IgD-negative memory B cell (primary cell): ENCODE measurements around the gene ATAD2B. TPM values are rescaled to one million over a fixed set of nuclear protein-coding genes. Genes with fewer than 3 reads are reported as not detected.

Experiments
- H3K27ac Mint-ChIP-seq, 3 donors: one replicate each; pipeline ENCODE4 v1.8.0; 2020 to 2022; ENCODE audit warnings: mild to moderate bottlenecking in 3 of 3, mixed read lengths in 3 of 3, moderate library complexity in 1 of 3
- H3K27me3 Mint-ChIP-seq: one replicate; pipeline ENCODE4 v1.8.0; 2021; ENCODE audit warnings: mixed read lengths
- H3K36me3 Mint-ChIP-seq: one replicate; pipeline ENCODE4 v1.8.0; 2020; ENCODE audit warnings: mild to moderate bottlenecking, mixed read lengths
- H3K4me1 Mint-ChIP-seq, 3 donors: one replicate each; pipeline ENCODE4 v1.8.0; 2020 to 2022; ENCODE audit warnings: mixed read lengths in 3 of 3, mild to moderate bottlenecking in 1 of 3
- H3K4me3 Mint-ChIP-seq, 4 donors: one replicate each; pipeline ENCODE4 v1.8.0; 2020 to 2022; ENCODE audit warnings: mild to moderate bottlenecking in 4 of 4, mixed read lengths in 4 of 4, moderate library complexity in 3 of 4
- H3K9me3 Mint-ChIP-seq, 3 donors: one replicate each; pipeline ENCODE4 v1.8.0; 2020 to 2021; ENCODE audit warnings: mixed read lengths in 3 of 3, mild to moderate bottlenecking in 1 of 3
- polyA plus RNA-seq: library from polyadenylated mRNA; unstranded; fragments of 300-500 nt; fragmentation: Illumina TruSeq; gene quantifications from one replicate; pipeline ENCODE4 v1.2.3, GENCODE V29; 2021

The ATAD2B gene
- polyA plus RNA-seq, 1 donor from 2014 or later = 12.4 TPM

DNA sequence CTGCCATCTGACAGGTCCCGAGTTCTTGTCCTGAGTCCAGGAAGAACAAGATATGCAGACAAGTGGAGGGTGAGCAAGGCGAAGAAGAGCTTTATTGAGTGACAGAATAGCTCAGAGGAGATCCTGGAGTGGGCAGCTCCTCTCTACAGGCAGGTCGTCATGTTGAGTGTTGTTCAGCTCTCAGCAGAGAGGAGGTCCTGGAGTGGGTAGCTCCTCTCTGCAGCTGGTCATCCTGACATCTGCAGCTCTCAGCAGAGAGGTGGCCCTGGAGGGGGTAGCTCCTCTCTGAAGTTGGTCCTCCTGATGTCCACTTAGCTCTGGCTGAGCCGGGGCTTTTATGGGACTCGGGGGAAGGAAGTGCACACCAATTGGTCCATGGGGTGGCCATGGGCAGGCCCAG lies 90.4 kb downstream of the ATAD2B start:
- H3K4me3 Mint-ChIP-seq = no peak overlapping the region
- H3K27ac Mint-ChIP-seq = no peak overlapping the region
- peaks cover 14% of the 10 kb centered on the region for H3K36me3 Mint-ChIP-seq
- peaks cover 0 to 2% (median 0%) of the 10 kb centered on the region in 3 donors for H3K4me1 Mint-ChIP-seq
- no peaks in the 10 kb centered on the region for H3K9me3 Mint-ChIP-seq
- H3K27me3 Mint-ChIP-seq = no peaks in the 10 kb centered on the region

DNA sequence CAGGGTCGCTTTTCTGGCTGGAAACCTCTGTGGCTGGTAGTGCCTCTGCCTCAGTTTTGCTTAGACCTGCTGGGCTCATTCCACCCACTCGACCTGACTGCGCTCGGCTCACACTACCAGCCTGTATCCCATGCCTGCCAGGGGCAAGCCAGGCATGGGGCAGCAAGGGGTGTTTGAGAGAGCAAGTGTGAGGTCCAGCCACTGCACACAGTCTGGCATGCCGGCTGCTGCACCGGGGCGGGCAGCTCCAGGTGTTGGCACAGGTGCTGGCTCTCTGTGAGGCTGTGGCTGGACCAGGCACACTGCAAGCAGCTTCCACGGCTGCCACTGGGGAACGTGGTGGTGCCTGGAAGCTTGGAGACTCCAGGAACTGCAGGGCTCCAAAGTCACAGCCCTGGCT lies 90.9 kb downstream of the ATAD2B start:
- no peak overlapping the region for H3K27ac Mint-ChIP-seq
- no peaks in the 10 kb centered on the region for H3K9me3 Mint-ChIP-seq
- peaks cover 14% of the 10 kb centered on the region for H3K36me3 Mint-ChIP-seq
- no peak overlapping the region for H3K4me3 Mint-ChIP-seq
- no peaks in the 10 kb centered on the region for H3K27me3 Mint-ChIP-seq
- H3K4me1 Mint-ChIP-seq = peaks cover 0 to 2% (median 0%) of the 10 kb centered on the region in 3 donors

DNA sequence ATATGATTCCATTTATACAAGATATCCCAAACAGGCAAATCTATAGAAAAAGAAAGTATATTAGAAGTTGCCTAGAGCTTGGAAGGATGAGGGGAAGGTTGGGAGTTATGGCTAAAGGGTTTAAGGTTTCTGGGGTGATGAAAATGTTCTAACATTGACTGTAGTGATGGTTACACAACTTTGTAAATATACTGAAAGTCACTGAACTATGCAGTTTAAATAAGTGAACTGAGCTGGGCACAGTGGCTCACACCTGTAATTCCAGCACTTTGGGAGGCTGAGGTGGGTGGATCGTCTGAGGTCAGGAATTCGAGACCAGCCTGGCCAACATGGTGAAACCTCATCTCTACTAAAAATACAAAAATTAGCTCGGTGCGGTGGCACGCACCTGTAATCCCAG lies 91.5 kb downstream of the ATAD2B start:
- H3K9me3 Mint-ChIP-seq = no peaks in the 10 kb centered on the region
- peaks cover 11% of the 10 kb centered on the region for H3K36me3 Mint-ChIP-seq
- H3K27me3 Mint-ChIP-seq = no peaks in the 10 kb centered on the region
- no peak overlapping the region for H3K4me3 Mint-ChIP-seq
- no peak overlapping the region for H3K27ac Mint-ChIP-seq
- H3K4me1 Mint-ChIP-seq = no peaks in the 10 kb centered on the region

DNA sequence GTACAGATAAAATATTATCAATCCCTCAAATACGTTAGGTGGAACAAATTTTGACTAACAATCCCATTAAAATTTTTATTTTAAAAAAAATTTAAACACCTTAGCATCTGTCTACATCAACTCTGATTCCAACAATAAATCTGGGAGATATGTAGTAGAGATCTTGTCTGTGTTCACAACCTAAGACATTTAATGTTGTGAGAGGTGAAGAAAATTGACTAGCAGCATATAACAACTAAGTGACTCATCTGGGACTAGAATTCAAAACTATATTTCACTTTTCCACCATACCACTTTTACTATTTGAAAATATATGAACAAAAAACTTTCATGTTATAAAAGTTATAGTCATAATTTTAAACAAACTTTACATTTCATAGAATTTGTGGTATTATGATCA lies 97.9 kb downstream of the ATAD2B start:
- Mint-ChIP-seq H3K27me3 (no peaks in the 10 kb centered on the region), H3K36me3 (no peaks in the 10 kb centered on the region), H3K9me3 (no peaks in the 10 kb centered on the region), H3K27ac (no peak overlapping the region), H3K4me3 (no peak overlapping the region), H3K4me1 (peaks cover 0 to 5% (median 4%) of the 10 kb centered on the region in 3 donors)

DNA sequence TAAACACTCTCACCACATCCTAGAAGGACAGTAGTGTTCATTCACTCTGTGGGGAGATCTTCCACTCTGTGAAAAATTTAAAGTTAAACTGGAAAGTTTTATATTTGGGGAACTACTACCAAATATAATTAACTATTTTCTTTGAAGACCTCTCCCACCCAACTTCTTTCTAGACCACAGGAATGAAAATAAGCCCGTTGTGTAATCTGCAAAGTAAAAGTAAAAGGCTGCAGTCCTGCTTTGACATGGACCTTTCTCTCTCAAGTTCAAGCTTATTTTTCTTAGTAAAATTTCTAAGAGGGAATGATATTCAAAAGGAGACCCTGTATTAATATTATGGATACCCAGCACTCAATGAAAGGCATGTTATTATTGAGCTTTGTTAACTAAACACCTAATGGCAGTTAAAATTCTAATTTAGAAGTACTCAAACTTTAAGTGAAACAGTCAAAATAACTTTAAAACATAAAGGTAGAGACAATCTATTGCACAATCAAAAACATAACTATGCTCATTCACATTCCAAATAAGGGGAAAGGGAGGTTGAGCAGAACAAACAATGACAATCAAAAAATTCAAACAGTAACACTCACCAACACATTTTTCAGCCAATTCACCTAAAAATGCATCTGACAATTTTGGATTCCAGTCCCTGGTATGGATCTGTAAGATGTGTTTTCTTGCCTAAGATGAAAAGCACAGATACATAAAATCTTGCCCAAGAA lies 98.5 kb downstream of the ATAD2B start:
- peaks cover 0 to 5% (median 4%) of the 10 kb centered on the region in 3 donors for H3K4me1 Mint-ChIP-seq
- H3K4me3 Mint-ChIP-seq = no peak overlapping the region
- H3K27me3 Mint-ChIP-seq = no peaks in the 10 kb centered on the region
- no peaks in the 10 kb centered on the region for H3K36me3 Mint-ChIP-seq
- H3K27ac Mint-ChIP-seq = peak overlapping the region in 1 of 3 donors; percentile 78
- H3K9me3 Mint-ChIP-seq = no peaks in the 10 kb centered on the region

DNA sequence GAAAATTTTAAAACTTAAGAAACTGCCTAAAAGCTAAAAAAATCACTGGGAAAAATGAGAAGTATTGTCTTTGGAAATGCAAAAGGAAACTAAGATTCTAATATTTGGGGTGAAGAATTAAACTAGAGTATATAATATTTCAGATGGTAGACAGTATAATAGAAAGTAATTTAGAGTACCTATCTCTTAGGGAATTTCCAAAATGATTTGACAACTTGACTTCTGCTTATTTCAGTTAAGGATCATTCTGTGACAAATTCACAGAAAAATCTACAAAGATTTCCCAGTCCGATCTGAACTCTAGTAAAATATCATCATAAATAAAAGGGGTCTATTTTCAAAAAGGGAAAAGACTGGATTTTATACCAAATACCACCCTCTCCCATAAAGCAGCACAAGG lies 99.6 kb downstream of the ATAD2B start:
- peak overlapping the region in 1 of 3 donors; percentile 28 for H3K27ac Mint-ChIP-seq
- H3K4me1 Mint-ChIP-seq = peaks cover 0 to 5% (median 4%) of the 10 kb centered on the region in 3 donors
- no peak overlapping the region for H3K4me3 Mint-ChIP-seq
- H3K27me3 Mint-ChIP-seq = no peaks in the 10 kb centered on the region
- H3K36me3 Mint-ChIP-seq = no peaks in the 10 kb centered on the region
- H3K9me3 Mint-ChIP-seq = no peaks in the 10 kb centered on the region

DNA sequence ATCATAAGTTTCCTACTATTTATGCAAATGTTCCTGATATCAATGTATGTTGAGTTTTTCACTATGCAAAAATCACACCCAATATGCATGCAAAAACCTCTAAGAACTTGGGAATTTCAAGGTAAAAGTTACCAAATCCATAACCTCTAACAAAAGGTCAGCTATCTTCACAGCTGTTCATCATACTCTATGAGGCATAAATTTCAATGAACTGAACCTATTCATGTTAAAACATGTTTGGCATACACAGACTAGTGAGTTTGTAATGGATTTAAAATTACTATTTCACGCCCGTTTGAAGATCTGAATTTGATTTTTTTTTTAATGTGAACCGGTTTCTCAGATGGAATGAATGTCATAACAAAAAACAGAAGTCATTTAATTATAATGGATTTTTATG lies 100.2 kb downstream of the ATAD2B start:
- peak overlapping the region in 1 of 3 donors; percentile 28 for H3K27ac Mint-ChIP-seq
- peaks cover 0 to 5% (median 4%) of the 10 kb centered on the region in 3 donors for H3K4me1 Mint-ChIP-seq
- no peaks in the 10 kb centered on the region for H3K36me3 Mint-ChIP-seq
- H3K4me3 Mint-ChIP-seq = no peak overlapping the region
- H3K27me3 Mint-ChIP-seq = no peaks in the 10 kb centered on the region
- H3K9me3 Mint-ChIP-seq = no peaks in the 10 kb centered on the region

DNA sequence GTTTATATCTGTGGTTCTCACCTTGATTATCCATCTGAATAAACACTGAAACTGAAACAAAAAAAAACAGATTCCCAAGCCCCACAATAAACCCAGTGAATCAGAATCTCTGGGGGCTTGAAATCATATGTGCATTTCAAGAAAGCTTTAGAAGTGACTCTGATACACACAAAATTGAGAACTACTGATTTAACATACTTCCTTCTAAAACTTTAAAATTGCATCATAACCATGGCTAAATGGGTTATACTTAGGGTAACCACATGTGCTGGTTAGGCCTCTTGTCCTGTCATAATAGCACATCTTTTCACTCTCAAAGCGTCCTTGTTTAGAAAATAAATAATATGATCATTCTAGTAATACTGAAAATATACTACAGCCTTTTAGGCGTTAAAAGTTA lies 100.9 kb downstream of the ATAD2B start:
- peaks cover 0 to 5% (median 4%) of the 10 kb centered on the region in 3 donors for H3K4me1 Mint-ChIP-seq
- no peaks in the 10 kb centered on the region for H3K9me3 Mint-ChIP-seq
- no peaks in the 10 kb centered on the region for H3K36me3 Mint-ChIP-seq
- no peak overlapping the region for H3K4me3 Mint-ChIP-seq
- H3K27ac Mint-ChIP-seq = peak overlapping the region in 1 of 3 donors; percentile 64
- no peaks in the 10 kb centered on the region for H3K27me3 Mint-ChIP-seq

DNA sequence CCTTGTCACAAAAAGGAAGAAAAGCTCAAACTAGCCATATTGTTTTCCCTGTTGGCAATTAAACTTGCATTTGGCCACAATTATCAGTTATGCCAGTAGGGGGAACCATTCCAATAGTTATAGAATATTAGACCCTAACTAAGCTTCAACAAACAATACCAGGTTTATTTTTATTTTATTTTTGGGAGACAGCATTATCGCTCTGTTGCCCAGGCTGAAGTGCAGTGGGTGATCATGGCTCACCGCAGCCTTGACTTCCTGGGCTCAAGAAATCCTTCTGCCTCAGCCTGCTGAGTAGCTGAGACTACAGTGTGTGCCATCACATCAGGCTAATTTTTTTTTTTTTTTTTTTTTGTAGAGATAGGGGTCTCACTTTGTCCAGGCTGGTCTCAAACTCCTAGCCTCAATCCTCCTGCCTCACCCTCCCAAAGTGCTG lies 102.1 kb downstream of the ATAD2B start:
- H3K9me3 Mint-ChIP-seq = no peaks in the 10 kb centered on the region
- H3K27ac Mint-ChIP-seq = no peak overlapping the region
- H3K4me3 Mint-ChIP-seq = no peak overlapping the region
- H3K27me3 Mint-ChIP-seq = no peaks in the 10 kb centered on the region
- H3K36me3 Mint-ChIP-seq = no peaks in the 10 kb centered on the region
- H3K4me1 Mint-ChIP-seq = peaks cover 0 to 5% (median 4%) of the 10 kb centered on the region in 3 donors

DNA sequence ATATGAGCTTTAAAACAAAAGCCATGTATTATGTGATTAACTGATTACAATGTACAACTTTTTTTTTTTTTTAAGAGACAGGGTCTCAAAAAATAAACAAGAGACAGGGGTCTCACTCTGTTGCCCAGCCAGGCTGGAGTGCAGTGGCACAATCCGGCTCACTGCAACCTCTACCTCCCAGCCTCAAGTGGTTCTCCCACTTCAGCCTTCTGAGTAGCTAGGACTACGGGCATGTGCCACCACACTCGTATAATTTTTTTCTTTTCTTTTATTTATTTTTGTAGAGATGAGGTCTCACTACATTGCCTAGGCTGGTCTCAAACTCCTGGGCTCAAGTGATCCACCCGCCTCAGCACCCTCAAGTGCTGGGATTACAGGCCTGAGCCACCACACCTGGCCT lies 103.1 kb downstream of the ATAD2B start:
- Mint-ChIP-seq H3K27ac (no peak overlapping the region), H3K9me3 (no peaks in the 10 kb centered on the region), H3K4me3 (no peak overlapping the region), H3K4me1 (peaks cover 0 to 5% (median 4%) of the 10 kb centered on the region in 3 donors), H3K27me3 (no peaks in the 10 kb centered on the region), H3K36me3 (no peaks in the 10 kb centered on the region)

DNA sequence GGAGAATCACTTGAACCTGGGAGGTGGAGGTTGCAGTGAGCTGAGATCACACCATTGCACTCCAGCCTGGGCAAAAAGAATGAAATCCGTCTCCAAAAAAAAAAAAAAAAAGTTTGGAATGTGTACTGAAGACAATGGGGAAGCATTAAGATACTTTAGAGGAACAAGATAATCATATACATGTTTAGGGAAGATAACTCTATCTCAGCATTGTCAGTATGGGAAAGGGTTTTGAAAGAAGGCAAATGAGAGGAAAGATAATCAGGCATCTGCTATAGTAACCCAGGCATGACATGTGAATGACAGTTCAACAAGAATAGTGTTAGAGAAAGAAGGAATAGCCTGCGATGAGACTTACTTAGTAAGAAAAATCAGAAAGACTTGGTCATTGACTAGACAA lies 112.0 kb downstream of the ATAD2B start:
- Mint-ChIP-seq H3K9me3 (no peaks in the 10 kb centered on the region), H3K27me3 (no peaks in the 10 kb centered on the region), H3K4me3 (no peak overlapping the region)

DNA sequence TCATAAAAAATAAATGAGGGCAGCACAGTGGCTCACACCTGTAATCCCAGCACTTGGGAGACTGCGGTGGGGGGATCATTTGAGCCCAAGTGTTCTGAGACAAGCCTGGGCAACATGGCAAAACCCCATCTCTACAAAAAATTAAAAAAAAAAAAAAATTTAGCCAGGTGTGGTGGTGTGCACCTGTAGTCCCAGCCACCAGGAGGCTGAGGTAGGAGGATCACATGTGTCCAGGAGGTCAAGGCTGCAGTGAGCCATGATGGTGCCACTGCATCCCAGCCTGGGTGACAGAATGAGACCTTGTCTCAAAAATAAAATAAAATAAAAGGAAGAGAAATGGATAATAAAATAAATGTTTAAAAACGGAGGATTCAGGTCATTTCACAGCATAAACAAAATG lies 113.5 kb downstream of the ATAD2B start:
- peaks cover 0 to 2% (median 0%) of the 10 kb centered on the region in 3 donors for H3K4me1 Mint-ChIP-seq

More for the DNA sequence above, 112.0 kb downstream of the ATAD2B start:
- H3K36me3 Mint-ChIP-seq = peaks cover 4% of the 10 kb centered on the region
- no peak overlapping the region for H3K27ac Mint-ChIP-seq
- peaks cover 0 to 2% (median 0%) of the 10 kb centered on the region in 3 donors for H3K4me1 Mint-ChIP-seq

DNA sequence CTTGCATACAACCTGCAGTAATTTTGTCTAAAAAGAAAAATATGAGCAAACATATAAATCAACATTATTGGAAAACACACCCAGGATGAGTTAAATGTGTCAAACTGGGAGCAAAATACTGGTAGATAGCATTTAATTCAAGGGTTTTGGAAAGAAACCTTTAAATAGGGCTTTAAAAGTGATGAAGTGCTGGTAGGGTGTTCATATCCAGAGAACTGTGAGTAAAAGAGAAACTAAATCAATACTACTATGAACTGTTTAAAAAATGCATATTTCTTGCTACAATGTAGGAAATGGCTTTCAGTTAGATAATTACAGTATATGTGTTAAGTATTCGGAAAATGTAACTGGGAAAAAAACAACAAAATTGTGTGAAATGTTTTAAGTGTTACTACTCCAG lies 117.8 kb downstream of the ATAD2B start:
- Mint-ChIP-seq H3K36me3 (peaks cover 6% of the 10 kb centered on the region), H3K9me3 (no peaks in the 10 kb centered on the region), H3K4me3 (no peak overlapping the region), H3K27me3 (no peaks in the 10 kb centered on the region), H3K4me1 (peaks cover 0 to 1% (median 0%) of the 10 kb centered on the region in 3 donors), H3K27ac (no peak overlapping the region)

More for the DNA sequence above, 113.5 kb downstream of the ATAD2B start:
- Mint-ChIP-seq H3K27ac (no peak overlapping the region), H3K4me3 (no peak overlapping the region), H3K36me3 (peaks cover 4% of the 10 kb centered on the region), H3K27me3 (no peaks in the 10 kb centered on the region), H3K9me3 (no peaks in the 10 kb centered on the region)

DNA sequence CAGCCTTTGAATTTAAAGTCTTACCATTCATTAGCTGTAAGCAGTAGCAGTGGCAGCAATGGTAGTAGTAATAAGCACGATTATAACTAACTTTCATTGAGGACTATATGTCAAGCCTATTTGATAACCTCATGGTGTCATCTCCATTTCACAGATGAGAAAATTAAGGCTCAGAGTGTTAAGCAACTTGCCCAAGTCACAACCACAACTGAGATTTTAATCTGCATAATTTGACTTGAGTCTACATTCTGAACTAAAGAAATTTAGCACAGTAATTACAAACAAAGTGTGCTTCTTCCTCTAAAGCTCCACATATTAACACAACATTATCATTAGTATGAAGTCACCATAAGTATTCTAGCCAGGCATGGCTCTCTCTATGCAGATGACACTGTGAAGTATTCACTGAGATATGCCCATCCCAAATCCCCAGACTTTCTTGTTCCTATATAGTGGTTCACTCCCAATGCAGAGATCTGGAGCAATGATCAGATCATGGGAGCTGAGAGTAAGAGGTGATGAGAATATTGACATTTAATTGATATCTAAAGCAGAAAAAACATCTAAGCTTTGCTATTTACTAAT lies 120.2 kb downstream of the ATAD2B start:
- Mint-ChIP-seq H3K4me1 (peaks cover 0 to 1% (median 0%) of the 10 kb centered on the region in 3 donors), H3K9me3 (no peaks in the 10 kb centered on the region), H3K27me3 (no peaks in the 10 kb centered on the region), H3K4me3 (no peak overlapping the region), H3K27ac (no peak overlapping the region), H3K36me3 (peaks cover 2% of the 10 kb centered on the region)

DNA sequence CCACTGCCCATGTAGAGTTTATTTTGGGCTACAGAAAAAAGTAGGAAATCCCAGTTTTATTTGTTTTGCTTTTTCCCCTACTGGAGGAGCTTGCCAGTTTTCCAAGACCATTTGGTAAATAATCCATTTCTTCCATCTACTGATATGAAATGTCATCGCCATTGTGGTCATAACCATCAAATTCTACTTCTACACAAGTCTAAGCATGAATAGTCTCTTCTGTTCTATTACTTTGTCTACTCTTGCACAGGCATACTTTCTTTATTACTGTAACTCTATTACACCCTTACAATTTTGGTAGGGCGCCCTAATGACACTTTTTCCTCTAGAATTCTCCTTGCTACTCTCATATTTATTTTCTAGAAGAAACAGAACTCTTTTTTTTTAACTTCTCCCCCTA lies 120.7 kb downstream of the ATAD2B start:
- no peaks in the 10 kb centered on the region for H3K27me3 Mint-ChIP-seq
- no peaks in the 10 kb centered on the region for H3K9me3 Mint-ChIP-seq
- H3K27ac Mint-ChIP-seq = no peak overlapping the region
- no peak overlapping the region for H3K4me3 Mint-ChIP-seq
- H3K4me1 Mint-ChIP-seq = peaks cover 0 to 1% (median 0%) of the 10 kb centered on the region in 3 donors
- peaks cover 2% of the 10 kb centered on the region for H3K36me3 Mint-ChIP-seq
